HG02885 (cell line): Measurements from ENCODE around the gene SDHAF2.
"Not testable (repeated sequence)": the region's sequence is repeated elsewhere in the genome, so short reads cannot be mapped to it uniquely, and the experiment has no call there.

Experiments
- ATAC-seq: cut with Tn5 transposase; IDR thresholded peaks from one replicate; pipeline ENCODE4 v1.9.1; 2021; ENCODE audit warnings: mild to moderate bottlenecking; ENCODE audit not compliant: unreplicated experiment, poor library complexity

SDHAF2 gene

DNA sequence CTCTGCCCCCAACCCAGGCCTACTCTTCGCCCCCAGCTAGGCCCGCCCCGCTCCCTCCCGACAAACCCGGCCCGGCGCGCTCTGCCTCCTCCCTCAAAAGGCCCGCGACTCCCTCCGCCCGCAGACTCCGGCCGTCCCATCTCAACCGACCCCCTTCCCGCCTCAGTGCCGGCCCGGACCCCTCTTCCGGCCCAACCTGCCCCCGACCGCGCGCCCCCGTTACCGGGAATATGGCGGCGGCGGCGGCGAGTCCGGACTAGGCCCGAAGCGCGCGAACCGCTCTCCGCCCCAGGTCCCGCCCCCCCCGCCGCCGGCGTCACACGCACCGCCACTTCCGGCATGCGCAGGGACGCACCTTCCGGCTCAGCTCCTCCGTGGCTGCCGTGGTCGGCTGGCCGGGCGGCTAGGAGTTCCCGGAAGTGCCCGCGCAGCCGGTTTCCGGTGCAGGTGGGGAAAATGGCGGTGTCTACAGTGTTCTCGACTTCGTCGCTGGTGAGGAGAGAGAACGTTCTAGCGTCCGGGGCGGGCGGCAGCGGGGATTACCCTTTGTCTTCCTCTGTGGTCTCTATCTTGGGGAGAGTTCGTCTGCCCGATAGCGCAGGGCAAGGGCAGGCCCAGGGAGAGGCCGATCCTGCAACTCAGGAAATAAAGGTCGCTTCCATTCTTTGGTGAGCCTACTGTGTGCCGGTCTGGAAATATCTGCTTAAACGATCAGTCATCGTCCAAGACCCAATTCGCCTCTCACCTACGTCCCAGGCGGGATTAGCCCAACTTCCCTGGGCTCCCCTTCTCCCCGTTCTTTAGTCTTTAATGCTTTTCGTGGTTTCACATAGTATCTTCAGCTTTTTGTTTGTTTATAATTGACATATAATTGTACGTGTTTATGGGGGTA, at the start of gene SDHAF2, which contains the start of gene CPSF7:
SDHAF2 (plus strand) TSS at position 434 of the 892 bp plus-strand sequence; CDS start at position 457, 23 bp downstream.
CPSF7 (minus strand) TSS at position 285 of the 892 bp plus-strand sequence. CDS start 740 bp downstream, outside the sequence.
- peak; percentile 92 for ATAC-seq

DNA sequence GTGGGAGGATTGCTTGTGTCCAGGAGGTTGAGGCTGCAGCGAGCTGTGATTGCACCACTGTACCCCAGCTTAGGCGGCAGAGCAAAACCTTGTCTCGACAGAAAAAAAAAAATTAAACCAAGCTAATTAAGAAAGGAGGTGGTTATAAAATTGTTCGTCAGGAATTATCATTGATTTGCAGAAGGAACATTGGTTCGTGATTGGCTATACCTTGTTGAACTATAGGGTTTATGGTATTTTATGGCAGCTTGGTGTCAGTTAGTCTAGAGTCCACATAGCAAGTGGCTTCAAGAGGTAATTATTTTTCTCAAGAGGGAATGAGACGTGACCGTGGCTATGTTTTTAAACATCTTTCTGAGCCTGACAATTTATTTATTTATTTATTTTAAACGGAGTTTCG, 49.0 kb upstream of the SDHAF2 start:
- no peak for ATAC-seq

DNA sequence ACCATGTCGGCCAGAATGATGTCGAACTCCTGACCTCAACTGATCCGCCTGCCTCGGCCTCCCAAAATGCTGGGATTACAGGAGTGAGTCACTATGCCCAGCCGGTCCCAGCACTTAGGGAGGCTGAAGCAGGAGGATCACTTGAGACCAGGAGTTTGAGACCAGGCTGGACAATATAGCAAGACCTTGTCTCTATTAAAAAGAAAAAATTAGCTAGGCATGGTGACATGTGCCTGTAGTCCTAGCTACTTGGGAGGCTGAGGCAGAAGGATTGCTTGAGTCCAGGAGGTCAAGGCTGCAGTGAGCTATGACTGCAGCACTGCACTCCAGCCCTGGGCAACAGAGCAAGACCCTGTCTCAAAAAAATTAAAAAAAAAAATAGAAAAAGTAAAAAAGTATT, 46.1 kb upstream of the SDHAF2 start:
- ATAC-seq: not testable (repeated sequence)

DNA sequence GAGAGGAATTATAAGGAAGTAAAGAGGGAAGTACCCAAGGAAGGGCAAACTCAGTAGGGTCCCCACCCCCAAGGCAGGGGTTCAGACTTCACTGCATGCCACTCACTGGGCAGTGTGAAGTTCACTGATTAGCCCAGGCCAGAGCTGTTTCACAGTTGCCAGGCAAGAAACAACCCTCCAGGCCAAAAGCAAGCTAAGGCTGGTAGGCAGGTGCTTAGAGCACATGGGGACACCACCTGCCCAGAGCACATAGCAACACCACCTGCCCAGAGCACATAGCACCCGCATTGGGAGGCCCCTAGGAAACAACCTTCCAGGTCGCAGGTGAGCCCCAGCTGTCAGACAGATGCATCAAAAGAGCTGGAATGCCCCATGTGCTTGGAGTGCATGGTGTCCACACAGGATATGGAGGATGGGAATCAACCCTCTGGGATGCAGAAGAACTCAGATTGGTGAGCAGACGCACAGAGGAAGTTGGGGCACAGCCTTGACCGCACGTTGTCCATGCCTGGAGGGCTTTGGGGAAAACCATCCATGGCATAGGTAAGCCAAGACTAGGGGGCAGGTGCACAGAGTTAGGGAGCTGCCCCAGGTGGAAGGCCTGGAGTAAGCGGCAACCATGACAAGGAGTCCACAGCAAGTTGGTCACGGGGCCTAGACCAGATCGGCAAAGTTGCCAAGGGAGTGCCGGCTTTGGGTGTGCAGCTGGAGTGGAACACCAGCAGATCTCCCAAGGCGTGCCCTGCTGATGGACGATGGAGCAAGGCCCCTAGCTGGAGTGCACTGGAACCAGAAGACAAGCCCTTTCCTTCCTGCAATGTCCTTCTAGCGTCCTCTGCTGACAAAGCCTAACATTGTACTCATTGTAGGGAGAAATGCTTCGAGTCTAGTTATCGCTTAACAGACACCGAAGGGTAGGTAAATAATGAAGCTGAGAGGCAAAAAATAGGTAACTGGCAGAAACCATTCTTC, 45.4 kb upstream of the SDHAF2 start:
- no peak for ATAC-seq

DNA sequence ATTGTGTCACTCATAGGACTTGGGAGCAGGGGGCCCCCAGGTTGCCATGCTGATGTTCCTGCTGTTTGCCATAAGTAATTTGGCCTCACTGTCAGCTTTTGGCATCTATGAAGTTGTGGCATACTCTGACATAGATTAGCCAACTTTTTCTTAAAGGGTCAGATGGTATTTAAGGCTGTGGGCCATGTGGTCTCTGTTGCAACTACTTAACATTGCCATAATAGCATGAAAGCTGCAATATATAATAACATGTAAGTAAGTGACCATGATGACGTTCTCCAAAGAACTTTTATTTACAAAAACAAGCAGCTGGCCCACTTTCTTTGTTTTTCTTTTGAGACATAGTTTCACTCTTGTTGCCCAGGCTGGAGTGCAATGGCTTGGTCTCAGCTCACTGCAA, 39.8 kb upstream of the SDHAF2 start:
- ATAC-seq: no peak

DNA sequence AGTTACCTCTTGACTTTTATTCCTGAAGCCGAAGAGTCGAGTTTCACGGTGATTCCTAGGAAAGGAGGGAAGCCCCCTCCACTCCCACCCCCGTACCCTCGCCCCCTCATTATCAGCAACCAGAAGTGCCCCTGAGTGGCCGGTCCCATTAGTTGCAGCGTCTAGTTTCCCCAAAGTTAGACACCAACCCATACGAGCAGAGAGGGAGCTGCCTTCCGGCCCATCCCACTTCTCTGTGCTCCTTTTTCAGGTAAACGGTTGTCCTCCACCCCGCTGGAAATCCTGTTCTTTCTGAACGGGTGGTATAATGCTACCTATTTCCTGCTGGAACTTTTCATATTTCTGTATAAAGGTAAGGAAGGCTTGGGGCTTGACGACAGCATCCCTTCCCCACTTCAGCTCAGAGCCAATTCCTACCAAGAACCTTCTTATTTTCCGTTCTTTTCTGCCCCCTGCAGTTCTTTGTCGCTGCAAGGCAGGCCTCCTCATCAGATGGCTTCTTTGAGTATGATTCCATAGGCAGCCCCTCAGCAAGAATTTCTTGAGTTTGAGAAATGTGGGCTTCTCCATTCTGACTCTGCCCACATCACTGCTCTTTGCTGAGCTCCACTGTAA, 36.8 kb upstream of the SDHAF2 start:
- ATAC-seq: no peak

DNA sequence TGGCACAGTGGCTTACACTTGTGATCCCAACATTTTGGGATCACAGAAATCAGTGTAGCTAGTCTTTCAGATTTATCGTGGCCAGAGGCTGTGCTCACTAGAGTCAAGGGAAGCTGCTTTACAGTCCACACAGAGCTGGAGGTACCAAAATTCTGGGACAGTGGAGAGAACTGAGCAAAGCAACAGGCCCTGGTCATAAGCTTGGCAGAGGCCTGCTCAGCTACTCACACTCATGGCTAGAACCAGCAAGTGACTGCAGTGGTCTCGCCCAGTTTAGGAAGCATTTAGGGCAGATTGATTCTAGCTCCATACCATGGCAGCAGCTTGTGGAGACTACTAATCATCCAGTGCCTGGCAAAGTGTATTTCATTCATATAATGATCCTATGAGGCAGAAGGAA, 28.8 kb upstream of the SDHAF2 start:
- ATAC-seq: no peak

DNA sequence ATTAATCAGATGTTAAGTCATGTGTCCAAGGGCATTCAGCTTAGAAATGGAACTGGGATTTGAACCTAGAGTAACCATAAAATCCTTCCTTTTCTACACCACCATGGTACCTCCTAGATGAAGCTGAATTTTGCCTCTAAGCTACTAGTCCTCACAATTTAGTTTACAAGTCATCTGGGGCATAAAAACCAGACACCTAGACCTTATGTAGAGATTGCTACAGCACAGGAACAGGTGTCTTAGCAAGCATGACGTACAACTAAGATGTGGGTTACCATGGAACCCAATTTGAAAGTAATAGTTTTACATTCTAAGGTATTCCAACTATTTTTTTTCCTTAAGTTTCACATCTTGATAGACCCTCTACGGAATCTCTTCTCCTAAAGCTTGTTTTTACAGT, 28.4 kb upstream of the SDHAF2 start:
- no peak for ATAC-seq

DNA sequence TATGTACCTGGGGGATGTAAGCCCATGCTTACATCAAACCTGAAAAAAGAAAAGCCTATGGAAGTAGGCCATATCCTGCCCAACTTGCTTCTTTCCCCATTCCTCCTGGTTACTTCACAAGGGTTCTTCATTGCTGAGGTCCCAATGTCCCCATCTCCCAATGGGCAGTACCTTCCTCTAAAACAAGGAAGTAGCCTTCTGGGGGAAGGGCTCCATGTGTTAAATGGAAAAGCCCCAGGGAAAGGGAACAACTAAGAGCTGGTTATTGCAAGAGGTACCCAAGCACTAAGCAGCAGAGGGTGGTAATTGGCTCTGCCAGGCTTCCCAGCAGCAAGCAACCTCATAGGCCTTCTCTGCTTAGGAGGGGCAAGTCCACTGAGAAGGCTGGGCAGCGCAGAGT, 26.3 kb upstream of the SDHAF2 start:
- ATAC-seq: no peak

DNA sequence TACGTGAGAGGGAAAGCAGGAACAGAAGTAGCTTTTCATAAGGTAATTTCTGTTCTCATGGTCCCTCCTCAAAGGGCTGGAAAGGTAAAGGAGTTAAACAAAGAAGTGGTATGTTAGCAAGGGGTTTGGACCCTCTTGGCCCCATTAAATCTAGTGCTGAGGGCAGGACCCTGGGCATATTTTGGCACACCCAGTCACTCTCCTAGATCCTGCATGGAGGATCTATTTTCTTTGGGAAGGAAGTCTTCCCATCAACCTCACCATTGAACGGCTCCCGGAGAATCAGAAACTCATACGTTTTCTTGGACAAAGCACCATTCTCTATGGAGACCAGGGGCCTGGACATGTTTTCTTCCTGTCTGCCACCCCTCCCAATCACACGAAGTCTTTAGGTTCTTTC, 25.8 kb upstream of the SDHAF2 start:
- no peak for ATAC-seq

DNA sequence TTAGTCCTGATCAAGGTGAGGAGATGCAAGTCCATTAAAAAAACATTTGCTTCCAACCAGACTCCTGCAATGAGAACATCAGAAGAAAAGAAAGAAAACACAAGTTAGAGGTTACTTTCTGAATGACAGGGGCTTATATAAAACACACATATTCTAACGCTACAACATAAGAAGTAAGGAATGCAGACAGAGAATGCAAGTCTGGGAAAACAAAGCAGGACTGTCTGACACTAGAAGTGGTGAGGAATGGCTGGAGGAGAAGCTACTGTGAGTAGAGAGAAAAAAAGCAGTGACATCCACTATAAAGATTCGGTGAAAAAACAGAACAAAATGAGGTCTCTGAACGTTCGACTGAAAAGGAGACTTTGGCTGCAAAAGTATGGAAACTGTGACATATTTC, 25.3 kb upstream of the SDHAF2 start:
- ATAC-seq: no peak

DNA sequence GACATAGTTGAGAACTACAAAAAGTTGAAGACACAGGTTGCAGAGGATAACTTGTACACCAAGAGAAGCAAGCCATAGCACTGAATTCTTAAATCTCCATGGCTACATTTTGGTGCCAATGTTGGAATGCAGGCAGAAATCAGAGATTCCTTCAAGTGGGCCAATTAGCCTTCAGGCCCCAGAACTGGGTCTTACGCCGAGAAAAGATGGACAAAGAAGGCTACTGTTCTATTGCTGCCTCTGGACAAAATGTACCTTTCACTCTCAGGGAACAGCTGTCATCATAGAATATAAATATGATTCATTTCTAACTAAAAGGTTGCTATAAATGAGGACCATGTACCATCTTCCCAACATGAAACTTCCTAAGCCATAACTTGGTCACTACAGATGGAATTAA, 23.9 kb upstream of the SDHAF2 start:
- no peak for ATAC-seq

DNA sequence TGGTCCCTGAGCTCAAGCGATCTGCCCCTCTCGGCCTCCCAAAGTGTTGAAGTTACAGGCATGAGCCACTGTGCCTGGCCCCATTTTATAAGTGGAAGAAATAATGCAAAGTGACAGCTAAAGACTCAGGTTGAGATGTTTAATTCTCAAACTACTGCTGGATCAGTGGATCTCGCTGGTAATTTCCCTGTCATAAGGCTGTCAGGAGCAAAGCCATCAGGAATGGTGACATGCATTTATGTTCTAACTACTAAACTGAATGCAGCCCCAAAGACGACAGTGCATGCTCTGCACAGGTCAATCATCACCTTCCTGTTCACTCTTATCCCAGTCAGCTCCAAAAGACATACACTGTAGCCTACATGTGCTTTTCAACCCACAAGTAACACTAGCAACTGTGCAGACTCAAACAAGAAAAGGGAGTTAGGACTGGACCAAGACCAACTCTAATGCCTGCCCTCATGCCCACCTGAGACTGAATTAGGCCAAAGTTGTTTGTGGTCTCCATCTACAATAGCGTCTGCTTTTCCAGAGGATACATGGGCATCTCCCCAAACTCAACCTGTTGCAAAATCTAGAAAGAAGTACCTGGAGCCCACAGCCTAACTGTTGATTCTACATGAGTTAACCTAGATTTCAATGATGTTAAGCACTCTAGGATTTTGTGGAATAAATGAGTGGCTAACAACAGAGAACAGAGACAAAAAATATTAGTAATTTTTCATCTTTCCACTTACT, 22.8 kb upstream of the SDHAF2 start:
- ATAC-seq: no peak

DNA sequence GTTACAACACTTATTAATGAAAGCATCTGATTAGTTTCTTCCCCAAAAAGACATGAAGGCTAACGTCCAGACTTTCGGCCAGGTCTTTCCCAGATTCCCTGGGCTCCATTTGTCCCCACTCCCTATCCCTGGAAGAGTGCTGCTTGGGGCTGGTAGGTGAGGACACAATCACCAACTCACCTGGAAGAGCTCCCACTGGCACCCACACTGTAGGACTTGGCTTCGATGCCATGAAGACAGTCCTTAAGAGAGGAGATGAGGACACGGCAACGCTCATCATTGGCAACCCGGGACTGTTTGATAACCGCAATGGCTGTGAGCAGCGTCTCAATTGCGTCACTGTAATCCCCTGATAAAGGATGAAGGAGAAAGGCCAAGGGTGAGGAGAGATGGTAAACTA, 18.3 kb upstream of the SDHAF2 start:
- no peak for ATAC-seq

DNA sequence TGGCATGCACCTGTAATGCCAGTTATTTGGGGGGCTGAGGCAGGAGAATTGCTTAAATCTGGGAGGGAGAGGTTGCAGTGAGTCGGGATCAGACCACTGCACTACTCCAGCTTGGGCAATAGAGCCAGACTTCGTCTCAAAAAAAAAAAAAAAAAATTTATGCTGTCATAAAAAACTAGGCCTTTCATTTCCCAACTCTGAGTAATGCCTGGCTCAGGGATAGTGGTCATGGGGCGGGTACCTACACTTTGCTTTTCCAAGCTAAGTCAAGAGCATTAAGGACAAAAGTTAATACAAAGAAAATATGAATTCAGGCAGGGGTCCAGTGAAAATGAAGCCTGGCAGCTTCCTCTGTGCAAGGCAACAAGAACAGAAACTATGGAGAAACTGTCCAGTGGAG, 16.4 kb upstream of the SDHAF2 start:
- no peak for ATAC-seq

DNA sequence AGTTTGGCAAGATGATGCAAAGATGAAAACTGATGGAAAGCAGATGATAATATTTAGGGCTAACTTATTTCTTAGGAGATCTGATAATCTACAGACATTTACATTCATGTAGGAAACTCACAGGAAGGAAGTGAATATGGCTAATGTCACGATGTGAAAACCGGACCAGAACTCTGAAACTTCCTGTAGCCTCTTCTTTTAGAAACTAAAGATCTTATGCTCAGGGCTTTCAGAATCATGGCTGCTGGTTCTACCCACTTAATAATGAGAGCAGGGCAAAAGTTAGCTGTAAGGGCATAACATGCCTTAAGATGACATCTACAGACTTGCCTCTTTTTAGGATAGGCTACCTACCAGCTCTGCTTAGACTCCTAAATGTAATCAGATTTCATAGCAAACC, 15.4 kb upstream of the SDHAF2 start:
- no peak for ATAC-seq

DNA sequence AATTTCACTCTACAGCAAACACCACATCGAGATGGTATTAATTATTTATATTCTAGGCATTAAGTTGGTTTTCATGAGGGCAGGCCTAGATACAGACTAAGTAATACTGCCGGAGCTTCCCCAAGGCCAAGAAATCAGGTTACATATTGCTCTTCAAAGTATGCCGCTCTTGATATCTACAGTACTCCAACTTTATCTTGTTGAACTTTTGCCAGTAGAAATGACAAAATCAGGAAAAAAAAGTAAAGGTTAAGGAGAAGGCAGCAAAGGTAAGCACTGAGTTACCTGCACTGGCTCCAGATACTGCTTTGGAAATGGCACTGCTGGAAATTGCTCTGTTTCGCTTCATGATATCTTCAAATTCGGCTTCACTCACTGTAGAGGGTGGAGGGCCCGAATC, 14.5 kb upstream of the SDHAF2 start:
- no peak for ATAC-seq

DNA sequence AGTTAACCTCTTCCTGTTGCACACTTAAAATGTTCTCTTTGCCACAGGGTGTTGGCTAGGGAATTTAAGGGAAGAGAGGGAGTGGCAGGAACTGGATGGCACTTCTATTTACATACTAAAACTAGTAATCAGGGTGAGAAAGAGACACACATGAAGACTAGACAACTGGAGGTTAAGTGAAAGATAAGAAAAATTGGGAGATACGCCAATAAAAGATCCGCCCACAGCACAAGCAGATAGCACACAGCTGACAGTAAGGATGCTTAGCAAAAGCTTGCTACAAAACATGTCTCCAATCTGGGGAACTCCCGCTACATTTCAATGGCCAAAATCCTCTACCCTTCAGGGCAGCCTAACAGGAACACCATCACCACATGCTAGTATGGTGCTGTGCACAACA, 13.0 kb upstream of the SDHAF2 start:
- no peak for ATAC-seq

DNA sequence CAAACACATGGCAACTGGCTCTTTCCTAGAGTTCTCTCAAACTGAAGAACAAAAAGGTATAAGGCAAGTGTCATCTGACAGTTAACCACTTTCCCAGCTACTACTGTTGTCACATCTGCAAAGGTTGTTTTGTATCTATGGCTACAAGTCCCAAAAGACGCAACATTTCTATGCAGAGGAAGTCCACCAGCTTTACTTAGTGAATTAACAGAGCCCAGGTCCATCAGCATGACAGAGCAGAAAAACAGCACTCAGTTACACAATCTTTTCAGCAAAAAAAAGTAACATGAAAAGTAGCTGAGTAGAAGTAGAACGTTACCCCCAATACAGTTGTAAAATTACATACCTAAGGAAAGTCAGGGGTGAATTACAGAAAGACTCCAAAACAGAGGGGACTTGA, 12.3 kb upstream of the SDHAF2 start:
- no peak for ATAC-seq

DNA sequence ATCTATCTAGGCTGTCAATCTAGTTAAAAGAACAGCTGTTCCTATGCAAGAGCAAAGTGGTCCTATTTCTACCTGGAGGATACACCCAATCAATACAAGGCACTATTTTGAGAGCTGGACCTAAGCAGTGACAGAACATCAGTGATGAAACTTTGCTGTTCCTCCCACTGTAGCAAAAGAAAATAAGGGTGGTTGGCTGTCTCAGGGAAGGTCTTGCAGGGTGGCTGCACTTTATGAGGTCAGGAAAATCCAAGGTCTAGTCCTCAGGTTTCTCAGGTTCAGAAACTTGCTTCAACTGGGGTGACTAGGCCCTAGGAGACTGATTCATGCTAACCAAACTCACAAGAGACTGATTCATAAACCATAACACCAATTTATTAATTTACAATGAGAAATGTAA, 11.8 kb upstream of the SDHAF2 start:
- ATAC-seq: no peak
